Gastrocnemius medialis (tissue), 4 donors: ENCODE results near the gene FERMT1.

ENCODE experiments used
- POLR2A ChIP-seq, 2 donors: fragments of 450-650 bp; IDR thresholded peaks; one replicate each; pipeline ENCODE4 v1.6.1; 2017; ENCODE audit warnings: antibody characterized with exemption in 2 of 2, mild to moderate bottlenecking in 2 of 2, moderate library complexity in 2 of 2
- TF ChIP-seq, protein P1 (sequence below), 5 experiments: fragments of 450-650 bp in 3 of 5; fragments of 200-600 bp in 2 of 5; sonication (generic) in 2 of 5; IDR thresholded peaks in 4 of 5; conservative IDR thresholded peaks in 1 of 5; 1 replicate in 4 of 5; 2 replicates in 1 of 5; pipeline ENCODE4 v1.5.1; 2016 to 2019; ENCODE audit warnings: antibody characterized with exemption in 5 of 5, mild to moderate bottlenecking in 3 of 5, moderate library complexity in 3 of 5

DNA sequence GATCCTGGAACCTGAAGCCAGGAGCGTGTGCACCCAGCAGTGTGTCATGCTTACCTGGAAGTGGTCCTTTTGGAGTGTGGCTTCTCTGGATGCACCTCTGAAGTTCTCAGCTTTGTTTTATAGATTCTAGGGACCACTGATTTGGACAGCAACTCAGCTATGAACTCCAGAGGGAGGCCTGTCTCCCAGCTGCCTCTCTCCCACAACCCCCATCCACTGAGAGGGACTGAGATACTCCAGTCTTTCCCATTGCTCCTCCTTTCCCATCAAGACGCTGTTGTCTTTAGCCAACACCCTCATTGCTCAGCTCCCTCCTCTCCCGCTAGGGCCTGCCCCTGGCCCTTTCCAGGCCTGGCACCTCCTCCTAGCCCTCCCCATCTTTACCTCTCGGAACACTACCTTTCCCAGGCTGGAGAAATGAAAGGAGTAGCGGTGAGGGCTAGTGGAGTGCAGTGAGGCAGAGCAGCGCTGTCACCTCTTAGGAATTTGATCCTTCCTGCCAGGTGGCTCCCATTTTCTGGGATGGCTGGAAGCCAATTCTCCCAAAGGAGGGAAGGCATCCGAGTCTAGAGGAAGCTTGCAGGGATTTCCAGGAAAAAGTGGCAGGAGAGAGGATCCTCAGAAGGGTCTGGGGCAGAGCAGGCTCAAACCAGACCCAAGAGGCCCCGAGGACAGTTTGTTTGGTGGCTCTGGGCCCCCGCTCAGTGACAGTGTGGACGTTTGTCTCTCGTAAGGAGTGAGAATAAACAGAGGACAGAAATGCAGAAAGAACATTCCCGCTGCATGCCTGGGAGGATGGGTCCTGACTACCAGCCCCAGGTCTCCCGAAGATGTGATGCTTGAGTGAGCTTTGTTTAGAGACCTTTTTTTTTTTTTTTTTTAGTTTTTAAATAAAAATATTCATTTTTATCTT, 68.8 kb downstream of the FERMT1 start, which contains the start of gene LRRN4:
- TF ChIP-seq, protein P1, sequence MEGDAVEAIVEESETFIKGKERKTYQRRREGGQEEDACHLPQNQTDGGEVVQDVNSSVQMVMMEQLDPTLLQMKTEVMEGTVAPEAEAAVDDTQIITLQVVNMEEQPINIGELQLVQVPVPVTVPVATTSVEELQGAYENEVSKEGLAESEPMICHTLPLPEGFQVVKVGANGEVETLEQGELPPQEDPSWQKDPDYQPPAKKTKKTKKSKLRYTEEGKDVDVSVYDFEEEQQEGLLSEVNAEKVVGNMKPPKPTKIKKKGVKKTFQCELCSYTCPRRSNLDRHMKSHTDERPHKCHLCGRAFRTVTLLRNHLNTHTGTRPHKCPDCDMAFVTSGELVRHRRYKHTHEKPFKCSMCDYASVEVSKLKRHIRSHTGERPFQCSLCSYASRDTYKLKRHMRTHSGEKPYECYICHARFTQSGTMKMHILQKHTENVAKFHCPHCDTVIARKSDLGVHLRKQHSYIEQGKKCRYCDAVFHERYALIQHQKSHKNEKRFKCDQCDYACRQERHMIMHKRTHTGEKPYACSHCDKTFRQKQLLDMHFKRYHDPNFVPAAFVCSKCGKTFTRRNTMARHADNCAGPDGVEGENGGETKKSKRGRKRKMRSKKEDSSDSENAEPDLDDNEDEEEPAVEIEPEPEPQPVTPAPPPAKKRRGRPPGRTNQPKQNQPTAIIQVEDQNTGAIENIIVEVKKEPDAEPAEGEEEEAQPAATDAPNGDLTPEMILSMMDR (IDR thresholded peaks at IDR 0.05 in 4 of 5, conservative IDR thresholded peaks at IDR 0.05 in 1 of 5): no peak
- no peak for TF ChIP-seq POLR2A (IDR thresholded peaks at IDR 0.05)
